Mesothelial cell of epicardium (in vitro differentiated cells): ENCODE data around the gene PAN2. TPM values are rescaled to one million over a fixed set of nuclear protein-coding genes. Genes with fewer than 3 reads are reported as not detected.
"Not testable (repeated sequence)": the region's sequence is repeated elsewhere in the genome, so short reads cannot be mapped to it uniquely, and the experiment has no call there.

ENCODE experiments used
- DNase-seq, 2 experiments: peaks; one replicate each; pipeline ENCODE4 v3.0.0; 2021; ENCODE audit warnings: low spot score in 2 of 2; ENCODE audit not compliant: unreplicated experiment in 2 of 2
- H3K27ac Mint-ChIP-seq: 2 replicates; pipeline ENCODE4 v1.8.0; 2021; ENCODE audit warnings: mixed read lengths
- H3K27me3 Mint-ChIP-seq: 2 replicates; pipeline ENCODE4 v1.8.0; 2021; ENCODE audit warnings: low read depth, mixed read lengths
- H3K36me3 Mint-ChIP-seq: 2 replicates; pipeline ENCODE4 v1.8.0; 2021; ENCODE audit warnings: mixed read lengths
- H3K4me1 Mint-ChIP-seq: 2 replicates; pipeline ENCODE4 v1.8.0; 2021; ENCODE audit warnings: mixed read lengths
- H3K4me3 Mint-ChIP-seq: 2 replicates; pipeline ENCODE4 v1.8.0; 2021; ENCODE audit warnings: mild to moderate bottlenecking, moderate library complexity, mixed read lengths
- H3K9me3 Mint-ChIP-seq: 2 replicates; pipeline ENCODE4 v1.8.0; 2021; ENCODE audit warnings: mixed read lengths
- CTCF ChIP-seq: fragments of 200-600 bp; sonication (generic); IDR thresholded peaks from one replicate; pipeline ENCODE4 v1.5.0; 2021; ENCODE audit warnings: antibody characterized with exemption; ENCODE audit not compliant: unreplicated experiment
- total RNA-seq: library from RNA; stranded (reverse); gene quantifications from 3 replicates; pipeline ENCODE4 v1.2.1, GENCODE V29; 2021

PAN2 gene
- total RNA-seq, 1 donor from 2014 or later, result 66.4 TPM

DNA sequence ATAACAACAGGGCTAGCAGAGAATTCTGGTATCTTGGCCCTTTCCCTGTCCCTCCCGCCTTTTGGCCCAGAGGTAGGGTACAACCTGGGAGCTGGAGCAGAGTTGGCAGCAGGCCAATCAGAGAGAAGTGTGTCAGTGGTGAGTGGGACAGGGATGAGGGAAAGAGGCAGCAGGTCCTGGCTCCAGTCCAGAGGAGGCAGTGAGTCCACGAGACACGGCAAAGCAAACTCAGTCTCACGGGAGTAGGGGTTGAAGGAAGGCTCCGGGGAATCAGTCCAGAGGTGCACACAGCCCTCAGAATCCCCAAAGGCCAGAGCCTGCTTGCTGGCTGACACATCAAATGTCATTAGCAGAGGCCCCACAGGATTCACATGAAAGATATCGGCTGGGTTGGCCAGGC lies 7.3 kb downstream of the PAN2 start:
- no peak for TF ChIP-seq CTCF
- Mint-ChIP-seq H3K36me3 (peaks cover 21% of the 10 kb centered on the region), H3K9me3 (no peaks in the 10 kb centered on the region), H3K4me1 (no peaks in the 10 kb centered on the region), H3K27me3 (no peaks in the 10 kb centered on the region), H3K4me3 (no peak overlapping the region), H3K27ac (no peak overlapping the region)
- no peak for DNase-seq

- Mint-ChIP-seq H3K36me3 (peaks cover 21% of the 10 kb centered on the region), H3K4me3 (no peak overlapping the region), H3K9me3 (no peaks in the 10 kb centered on the region), H3K27ac (no peak overlapping the region), H3K4me1 (no peaks in the 10 kb centered on the region), H3K27me3 (no peaks in the 10 kb centered on the region)
- no peak for DNase-seq
- no peak for TF ChIP-seq CTCF
These were observed 7.7 kb downstream of the PAN2 start for GRCh38 chr12:56326126-56326525.

- Mint-ChIP-seq H3K4me3 (no peak overlapping the region), H3K27ac (no peak overlapping the region), H3K27me3 (no peaks in the 10 kb centered on the region), H3K9me3 (no peaks in the 10 kb centered on the region), H3K4me1 (no peaks in the 10 kb centered on the region), H3K36me3 (peaks cover 24% of the 10 kb centered on the region)
- TF ChIP-seq CTCF, result no peak
- DNase-seq, result no peak
These were observed 9.6 kb downstream of the PAN2 start for GRCh38 chr12:56324206-56324605.

GRCh38 chr12:56321610-56322009 lies 12.2 kb downstream of the PAN2 start:
- peaks cover 26% of the 10 kb centered on the region for H3K36me3 Mint-ChIP-seq
- H3K9me3 Mint-ChIP-seq, H3K27ac Mint-ChIP-seq, H3K4me1 Mint-ChIP-seq, DNase-seq, H3K27me3 Mint-ChIP-seq, H3K4me3 Mint-ChIP-seq: not testable (repeated sequence)

DNA sequence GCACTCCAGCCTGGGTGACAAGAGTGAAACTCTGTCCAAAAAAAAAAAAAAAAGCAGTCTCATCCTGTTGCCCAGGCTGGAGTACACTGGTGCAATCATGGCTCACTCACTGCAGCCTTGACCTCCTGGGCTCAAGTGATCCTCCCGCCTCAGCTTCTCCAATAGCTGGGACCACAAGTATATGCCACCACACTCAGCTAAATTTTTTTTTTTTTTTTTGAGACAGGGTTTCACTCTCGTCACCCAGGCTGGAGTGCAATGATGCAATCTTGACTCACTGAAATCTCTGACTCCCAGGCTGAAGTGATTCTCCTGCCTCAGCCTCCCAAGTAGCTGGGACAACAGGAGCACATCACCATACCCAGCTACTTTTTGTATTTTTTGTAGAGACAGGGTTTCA lies 12.8 kb downstream of the PAN2 start:
- no peaks in the 10 kb centered on the region for H3K9me3 Mint-ChIP-seq
- TF ChIP-seq CTCF, result no peak
- DNase-seq, result no peak

DNA sequence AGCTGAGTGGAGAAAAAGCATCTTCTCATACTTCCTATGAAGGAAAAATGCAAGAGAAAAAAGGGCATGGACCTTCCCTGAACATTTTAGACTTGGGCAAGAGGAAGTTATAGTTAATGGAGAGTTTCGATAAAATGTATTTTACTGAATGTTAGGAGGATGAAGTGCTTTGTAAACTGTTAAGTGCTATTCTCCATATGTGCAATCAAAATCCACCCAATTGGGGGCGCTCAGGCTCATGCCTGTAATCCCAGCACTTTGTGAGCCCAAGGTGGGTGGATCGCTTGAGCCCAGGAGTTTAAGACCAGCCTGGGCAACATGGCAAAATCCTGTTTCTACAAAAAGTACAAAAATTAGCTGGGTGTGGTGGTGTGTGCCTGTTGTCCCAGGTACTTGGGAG lies 16.1 kb downstream of the PAN2 start:
- peaks cover 14% of the 10 kb centered on the region for H3K4me1 Mint-ChIP-seq
- H3K27ac Mint-ChIP-seq, result no peak overlapping the region
- no peak overlapping the region for H3K4me3 Mint-ChIP-seq
- H3K36me3 Mint-ChIP-seq, result peaks cover 7% of the 10 kb centered on the region
- TF ChIP-seq CTCF, result no peak
- H3K9me3 Mint-ChIP-seq, result no peaks in the 10 kb centered on the region
- H3K27me3 Mint-ChIP-seq, result no peaks in the 10 kb centered on the region
- DNase-seq, result no peak

More for the DNA sequence above, 12.8 kb downstream of the PAN2 start:
- Mint-ChIP-seq H3K4me1 (peaks cover 2% of the 10 kb centered on the region), H3K27me3 (no peaks in the 10 kb centered on the region), H3K4me3 (no peak overlapping the region), H3K27ac (no peak overlapping the region), H3K36me3 (peaks cover 26% of the 10 kb centered on the region)
